Breast epithelium (tissue), 3 donors: ENCODE results near the gene EHD4.

ENCODE experiments used
- CTCF ChIP-seq, 3 donors: fragments of 450-650 bp; IDR thresholded peaks; one replicate each; pipeline ENCODE4 v1.5.1; 2016 to 2017; ENCODE audit warnings: antibody characterized with exemption in 3 of 3, mild to moderate bottlenecking in 3 of 3, moderate library complexity in 3 of 3
- POLR2A ChIP-seq: fragments of 450-650 bp; IDR thresholded peaks from one replicate; pipeline ENCODE4 v1.6.1; 2016; ENCODE audit warnings: antibody characterized with exemption, mild to moderate bottlenecking, moderate library complexity

- no peak for TF ChIP-seq CTCF (IDR thresholded peaks at IDR 0.05)
- TF ChIP-seq POLR2A = no peak
Observed at GRCh38 chr15:41879321-41879845, 93.0 kb downstream of the EHD4 start.
